ENCODE data around the gene SPTB. TPM values are rescaled to one million over a fixed set of nuclear protein-coding genes. Genes with fewer than 3 reads are reported as not detected.

SPTB gene
- total RNA-seq, 1 experiment from 2014 or later = 0.84 TPM

DNA sequence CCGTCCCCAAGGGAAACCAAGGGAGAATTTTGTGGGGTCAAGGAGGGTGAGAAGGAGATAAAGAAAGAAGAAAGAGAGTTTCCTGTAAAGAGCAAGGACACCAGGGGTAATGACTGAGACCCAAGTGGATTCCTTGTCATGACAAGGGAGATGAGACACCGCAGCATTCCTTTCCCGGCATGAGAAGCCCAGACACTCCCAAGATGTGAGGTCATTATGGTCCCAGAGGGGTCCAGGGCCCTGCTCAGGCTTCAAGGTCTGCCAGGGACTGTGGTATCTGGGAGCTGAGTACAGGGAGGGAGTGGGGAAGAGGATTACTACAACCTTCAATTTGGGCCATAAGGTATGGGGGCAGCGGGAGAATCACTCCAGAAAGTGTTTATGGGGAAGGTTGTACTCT is 58.1 kb downstream of the SPTB start:
- DNase-seq (ENCODE audit: low read depth) = no peak

DNA sequence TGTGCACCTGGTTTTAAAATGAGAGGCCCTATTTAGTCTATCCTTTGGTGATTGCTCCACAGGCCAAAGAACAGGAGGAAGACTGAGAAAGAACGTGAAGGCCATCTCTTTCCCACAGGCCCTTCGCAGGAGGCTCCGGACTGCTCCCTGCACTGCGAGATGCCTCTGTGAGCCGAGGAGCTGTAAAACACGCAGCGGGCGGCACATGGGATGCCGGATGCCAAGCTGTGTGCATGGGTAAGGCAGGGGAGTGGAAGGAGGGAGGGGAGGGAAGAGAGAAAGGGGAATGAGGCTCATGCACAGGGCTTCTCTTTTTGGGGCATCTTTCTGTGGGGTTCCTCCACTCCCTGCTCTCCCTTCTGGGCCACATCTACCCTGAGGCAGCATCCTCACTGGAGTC is 61.6 kb downstream of the SPTB start:
- DNase-seq (ENCODE audit: low read depth) = no peak

DNA sequence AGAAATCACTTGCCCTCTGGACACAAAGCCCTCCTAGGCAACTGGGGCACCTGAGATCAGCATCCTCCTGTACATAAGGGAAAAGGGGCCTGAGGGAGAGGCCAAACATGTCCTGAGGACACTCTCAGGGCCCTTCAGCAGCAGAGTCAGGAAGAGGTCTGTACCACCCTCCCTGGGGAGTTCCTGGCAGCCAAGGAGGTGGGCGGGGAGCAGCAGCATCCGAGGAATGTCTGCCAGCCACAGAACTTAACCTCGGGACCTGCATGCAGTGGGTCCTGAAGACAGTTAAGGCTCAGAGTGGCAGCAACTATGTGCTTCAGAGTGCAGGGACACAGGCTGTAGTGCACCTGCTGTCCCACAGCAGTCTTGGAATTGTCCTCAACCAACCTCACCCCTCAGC is 62.1 kb downstream of the SPTB start:
- DNase-seq (ENCODE audit: low read depth) = no peak

DNA sequence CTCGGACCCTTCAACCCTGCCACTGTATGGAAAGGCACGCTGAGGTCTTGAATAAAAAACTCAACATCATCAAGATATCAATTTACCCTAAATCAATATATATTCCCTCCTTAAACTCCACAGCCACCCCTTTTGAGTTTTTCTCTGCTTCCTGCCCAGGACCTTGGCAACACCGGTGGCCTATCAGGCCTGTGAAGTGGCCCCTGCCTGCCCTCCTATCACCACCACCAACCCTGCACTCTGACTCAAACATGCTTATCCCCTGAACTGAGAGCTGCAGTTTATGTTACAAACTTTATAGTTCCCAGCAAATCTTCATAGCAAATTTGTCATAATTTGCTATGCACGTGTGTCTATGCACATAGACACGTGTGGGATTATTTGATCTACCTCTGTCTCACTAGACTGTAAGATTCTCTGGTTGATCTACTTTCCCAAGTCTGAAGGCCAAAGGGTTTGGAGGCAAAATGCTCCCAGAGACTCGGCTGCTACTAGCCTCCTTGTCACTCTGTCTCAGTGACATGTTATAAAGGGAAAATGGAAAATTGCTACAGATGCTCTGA is 63.4 kb downstream of the SPTB start:
- DNase-seq (ENCODE audit: low read depth) = no peak

DNA sequence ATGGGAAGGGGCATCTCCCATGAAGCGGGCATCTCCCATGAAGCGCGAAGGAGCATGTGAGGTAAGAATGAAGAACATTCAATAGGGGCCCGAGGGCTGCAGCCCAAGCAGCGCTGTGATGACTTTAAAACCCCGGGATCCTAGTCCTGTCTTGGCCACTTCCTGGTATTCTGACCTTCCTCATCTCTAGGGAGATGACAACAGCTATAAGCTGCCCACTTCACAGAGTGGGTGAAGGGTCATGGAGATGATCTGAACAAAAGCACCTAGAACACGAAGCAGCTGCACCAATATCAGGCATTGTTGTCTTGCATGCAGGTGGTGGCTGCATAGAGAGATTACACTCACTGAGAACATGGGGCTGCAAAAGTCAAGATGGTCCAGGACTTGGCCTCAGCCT is 64.5 kb downstream of the SPTB start:
- DNase-seq (ENCODE audit: low read depth) = no peak

DNA sequence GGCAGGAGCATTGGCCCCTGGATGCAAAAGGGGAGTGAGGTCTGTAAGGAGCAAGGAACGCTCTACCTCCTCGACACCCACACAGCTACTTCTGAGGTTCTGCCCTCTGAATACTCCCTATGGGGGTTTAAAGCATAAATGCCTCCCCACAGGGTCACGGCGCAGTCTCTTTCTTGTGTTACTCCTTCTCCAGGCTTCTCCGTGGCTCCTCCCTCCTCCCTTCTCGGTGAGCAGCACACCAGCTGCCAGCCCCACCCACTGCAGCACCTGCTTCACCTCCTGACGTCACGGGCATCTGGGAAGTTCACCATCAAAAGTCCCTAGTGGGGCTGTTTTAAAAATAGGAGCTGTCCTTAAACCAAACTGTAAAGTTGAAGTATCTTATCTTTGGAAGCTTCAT is 67.3 kb downstream of the SPTB start:
- no peak for DNase-seq (ENCODE audit: low read depth)

DNA sequence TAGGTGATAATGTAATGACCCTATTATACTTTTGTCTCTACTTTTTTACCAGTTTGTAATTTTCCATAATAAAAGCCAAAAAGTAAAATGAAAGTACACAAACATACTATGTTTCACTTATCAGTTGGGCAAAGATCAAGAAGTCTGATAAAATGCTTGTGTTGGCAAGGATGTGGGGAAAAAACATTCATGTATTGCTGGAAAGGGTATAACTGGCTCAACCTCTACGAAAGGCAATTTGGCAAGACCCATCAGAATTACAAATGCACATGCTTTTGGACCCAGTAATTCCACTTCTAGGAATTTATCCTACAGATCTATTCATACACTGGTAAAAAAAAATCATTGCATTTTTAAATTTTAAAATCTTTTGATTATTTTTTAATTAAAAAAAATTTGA is 68.0 kb downstream of the SPTB start:
- DNase-seq (ENCODE audit: low read depth) = peak; percentile 50

DNA sequence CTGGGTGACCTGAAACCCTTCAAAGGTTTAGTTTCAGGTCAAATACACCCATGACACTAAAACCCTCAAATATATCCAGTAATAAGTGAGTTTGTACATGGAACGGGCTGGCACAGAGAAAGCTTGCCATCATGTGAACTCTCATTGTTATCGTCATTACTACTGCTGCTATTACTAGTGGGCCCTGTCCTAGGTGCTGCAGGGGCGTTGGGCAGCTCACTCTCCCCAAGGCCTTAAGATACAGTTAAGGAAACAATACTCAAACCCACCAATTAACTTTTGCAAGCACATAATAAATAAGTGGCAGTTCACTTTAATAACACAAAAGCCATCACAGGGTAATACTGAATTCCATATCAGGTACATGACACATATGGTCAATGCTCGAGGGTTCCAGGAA is 71.3 kb downstream of the SPTB start:
- DNase-seq (ENCODE audit: low read depth) = no peak

DNA sequence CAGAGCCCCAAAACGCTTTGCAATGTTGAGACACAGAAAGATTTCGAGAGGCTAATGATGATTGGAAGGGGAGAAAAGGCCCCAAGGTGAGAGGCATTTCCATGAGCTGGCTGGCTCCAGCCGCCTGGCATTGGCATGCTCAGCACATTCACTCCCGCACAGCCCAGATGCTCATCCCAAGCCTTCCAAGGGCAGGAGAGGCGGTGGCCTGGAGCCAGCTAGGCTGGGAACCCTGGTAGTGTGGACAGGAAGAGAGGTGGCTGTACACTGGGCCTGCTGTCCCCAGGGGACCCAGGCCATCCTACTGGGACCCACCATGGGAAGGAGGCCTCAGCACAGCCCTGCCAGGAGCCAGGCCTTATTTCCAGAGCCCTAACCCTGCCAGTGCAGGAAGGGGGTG is 72.2 kb downstream of the SPTB start:
- DNase-seq (ENCODE audit: low read depth) = peak; percentile 44

DNA sequence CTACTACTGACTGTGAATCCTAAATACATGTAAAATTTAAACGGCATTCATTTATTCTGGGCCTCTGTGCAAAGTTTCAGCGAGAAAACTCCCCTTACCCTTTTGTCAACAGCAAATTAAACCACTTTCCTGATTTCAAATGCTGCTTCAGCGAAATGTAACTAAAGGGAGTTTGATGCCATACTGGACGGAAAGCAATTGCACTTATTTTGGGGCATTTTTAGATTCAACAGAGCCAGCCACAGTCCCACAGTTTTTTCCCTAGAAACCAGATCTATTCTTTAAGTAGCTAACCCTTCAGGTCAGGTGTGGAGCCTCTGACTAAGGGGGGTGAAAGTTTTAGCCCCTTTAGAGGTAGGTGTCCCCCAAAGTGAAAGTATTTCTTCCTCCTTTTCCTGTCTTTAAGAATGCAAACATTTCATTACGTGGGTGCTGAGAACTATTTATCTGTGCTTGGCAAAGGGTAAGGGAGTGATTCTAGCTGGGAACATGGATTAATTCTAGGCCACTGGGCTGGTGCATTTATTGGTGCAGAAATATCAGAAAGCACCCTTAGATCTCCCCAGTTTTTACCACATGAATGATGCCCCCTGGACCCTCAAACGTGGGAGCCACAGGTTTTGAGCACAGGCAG is 72.7 kb downstream of the SPTB start:
- no peak for DNase-seq (ENCODE audit: low read depth)

DNA sequence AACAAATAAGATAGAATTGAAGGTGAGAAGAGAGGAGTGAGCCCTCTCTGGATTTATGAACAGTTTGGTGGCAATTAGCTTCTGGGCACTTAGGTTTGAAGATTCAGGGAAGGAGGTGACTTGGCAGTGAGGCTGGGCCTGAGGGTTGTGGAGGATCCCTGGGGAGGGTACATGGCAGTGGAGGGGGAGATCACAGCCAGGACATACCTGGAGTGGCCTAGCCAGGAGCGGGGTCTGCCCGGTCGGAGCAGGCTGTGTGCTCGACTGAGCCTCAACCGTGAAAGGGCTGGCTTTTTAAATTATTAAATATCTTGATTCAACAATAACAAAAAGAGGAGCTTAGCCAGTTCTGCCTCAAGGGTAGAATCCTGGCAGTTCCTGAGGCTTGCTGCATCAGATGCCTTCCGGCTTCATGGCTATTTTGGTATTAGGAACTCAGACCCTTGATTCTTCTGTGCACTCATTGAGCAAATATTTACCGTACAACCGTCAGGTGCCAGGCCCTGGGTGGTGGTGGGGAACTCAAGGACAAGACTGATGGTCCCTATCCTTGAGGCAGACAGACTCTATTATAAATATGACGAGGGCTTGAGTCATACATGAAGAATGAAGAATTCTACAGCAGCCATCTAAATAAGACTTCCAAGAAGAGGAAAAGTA is 73.4 kb downstream of the SPTB start:
- peak; percentile 89 for DNase-seq (ENCODE audit: low read depth)

DNA sequence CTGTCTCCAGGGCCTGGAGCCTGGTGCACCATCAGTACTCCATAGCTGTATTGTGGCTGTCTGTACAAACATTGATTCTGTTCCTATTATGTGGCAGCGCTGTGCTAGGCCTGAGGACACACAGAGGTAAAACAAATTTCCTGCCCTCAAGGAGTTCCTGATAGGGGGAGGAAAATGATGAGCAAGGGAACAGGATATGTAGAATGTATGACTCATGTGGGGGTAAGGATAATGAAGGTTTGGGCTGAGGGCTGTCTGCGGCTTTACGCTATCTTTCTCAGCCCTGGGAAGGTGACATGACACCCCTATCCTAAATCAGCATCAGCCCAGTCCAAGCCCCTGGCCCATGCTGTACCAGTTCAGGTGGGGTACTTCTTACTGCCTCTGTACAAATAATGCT is 74.1 kb downstream of the SPTB start:
- DNase-seq (ENCODE audit: low read depth) = peak; percentile 81

DNA sequence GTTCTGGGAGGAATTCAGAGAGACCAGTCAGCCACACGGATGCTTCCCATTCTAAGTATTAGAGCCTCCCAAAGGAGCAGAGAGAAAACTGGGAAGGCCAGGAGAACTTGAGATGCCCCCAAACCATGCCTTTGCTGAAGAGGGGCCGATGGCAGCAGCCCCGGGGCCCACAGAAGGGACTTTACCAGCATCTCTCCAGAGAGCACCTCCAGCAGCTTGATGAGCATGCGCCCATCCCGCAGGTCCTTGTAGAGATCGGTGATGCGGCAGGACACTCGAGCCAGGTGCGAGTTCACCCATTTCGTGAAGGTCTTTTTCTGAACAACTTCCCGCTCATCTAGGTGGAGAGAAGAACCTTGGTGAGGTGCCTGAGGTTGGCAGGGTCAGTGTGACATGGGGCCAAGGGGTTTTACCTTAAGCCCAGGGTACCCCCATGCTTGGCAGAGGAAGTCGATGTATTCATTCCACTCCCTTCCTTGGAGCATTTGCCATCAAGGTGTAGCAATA is 74.9 kb downstream of the SPTB start:
- no peak for DNase-seq (ENCODE audit: low read depth)

DNA sequence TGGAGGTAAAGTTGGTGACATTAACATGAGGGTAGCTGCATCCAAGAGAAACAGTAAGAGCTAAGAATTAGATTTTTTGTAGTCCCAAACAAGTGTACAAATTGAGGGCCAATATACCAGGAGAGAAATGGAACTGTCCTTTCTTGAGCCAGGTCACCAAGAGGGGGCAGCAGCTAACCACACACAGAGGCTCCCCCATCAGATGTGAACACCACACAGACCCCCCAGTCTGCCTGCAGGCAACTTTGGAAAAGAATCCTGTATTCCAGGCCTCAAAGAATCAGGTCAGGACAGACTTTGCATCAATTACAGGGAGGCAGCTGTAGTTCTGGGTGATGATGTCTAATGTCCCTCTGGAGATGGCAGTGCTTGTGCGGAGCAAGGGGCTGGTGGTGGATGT is 77.9 kb downstream of the SPTB start:
- DNase-seq (ENCODE audit: low read depth) = peak; percentile 20

DNA sequence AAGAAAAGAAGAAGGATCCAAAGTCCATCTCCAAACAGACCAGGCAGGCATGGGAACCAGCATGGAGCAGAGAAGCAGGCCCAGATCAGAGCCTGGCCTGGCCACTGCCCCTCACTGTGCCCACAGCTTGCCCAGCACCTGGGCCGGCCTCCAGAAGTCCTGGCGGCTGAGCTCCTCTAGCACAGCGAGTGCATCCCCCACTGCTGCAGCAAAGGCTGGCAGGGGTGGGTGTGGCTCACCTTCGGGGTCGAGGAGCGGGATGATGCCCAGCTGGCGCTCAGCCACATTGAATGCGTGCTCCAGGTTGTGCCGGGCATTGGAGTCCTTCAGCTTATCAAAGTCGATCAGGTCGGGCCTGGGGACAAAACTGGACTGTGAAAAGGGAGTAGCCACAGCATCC is 78.7 kb downstream of the SPTB start:
- no peak for DNase-seq (ENCODE audit: low read depth)

DNA sequence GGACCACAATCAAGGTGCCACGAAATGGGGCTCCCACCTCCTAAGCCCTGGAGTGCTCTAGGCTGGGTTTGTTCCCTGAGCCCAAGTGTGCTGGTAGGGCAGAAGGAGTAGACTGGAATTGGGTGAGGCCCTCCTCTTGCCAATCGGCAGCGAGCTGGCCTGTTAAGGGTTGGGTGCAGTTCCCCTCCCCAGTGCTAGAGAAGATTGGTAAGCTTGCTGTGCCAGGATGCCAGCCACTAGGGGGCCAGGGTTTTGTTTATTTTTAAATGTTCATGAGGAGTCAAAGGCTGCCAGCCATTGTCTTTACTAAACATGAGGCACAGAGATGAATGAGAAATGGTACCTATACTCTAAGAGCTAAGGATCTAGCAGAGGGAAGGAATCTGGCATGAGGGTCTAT is 79.7 kb downstream of the SPTB start:
- DNase-seq (ENCODE audit: low read depth) = peak; percentile 40

DNA sequence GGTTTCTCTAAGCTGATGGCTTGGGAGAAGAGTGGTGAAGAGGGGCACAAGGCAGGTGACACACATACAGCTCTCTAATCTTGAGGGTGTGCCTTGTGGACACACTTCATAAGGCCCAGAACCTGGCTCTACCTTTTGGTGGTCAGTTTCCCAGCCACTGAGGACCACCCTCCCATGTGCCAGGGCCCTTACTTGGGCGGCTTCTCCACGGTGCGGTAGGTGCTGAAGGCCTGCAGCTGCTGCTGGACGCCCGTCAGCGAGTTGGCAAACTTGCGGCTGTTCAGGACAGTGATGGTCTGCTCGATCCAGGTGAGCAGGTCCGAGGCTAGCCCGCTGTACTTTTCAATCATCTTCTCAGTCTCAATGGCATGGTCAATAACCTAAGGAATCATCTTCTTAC is 80.2 kb downstream of the SPTB start:
- DNase-seq (ENCODE audit: low read depth) = no peak

DNA sequence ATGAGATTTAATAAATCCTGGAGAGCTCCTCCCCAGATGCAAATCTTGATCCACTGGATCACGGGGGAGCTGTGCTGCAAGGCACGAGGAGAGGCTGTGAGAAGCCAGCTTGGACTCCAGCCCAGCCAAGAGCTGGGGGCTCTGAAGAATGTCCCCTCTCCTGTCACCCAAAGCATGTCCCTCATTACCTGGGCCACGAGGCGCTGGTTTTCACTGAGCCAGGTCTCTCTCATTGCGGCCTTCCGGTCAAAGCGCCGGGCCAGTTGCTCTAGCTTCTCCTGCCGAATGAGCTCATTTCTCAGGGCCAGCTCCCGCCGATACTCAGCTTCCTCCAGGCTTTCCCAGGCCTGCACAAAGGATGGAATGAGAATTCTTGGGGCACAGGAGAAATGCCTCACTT is 83.3 kb downstream of the SPTB start:
- no peak for DNase-seq (ENCODE audit: low read depth)

DNA sequence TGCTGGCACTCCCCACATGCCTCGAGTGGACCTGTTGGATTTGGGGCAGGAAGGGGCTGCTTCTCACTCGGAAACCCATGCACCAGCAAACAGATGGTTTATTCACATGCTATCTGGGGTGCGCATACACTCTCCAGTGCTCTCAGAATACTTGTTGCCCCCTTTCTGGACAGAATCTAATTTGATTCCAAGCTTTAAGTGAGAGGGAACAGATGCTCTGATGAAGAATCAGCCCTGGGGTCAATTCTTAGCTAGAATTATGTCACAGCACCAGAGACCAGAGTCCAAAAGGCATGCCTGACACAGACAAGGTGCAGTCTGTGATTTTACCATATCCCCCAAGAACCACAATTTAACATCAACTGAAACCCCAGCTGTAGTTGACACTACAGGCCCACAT is 83.8 kb downstream of the SPTB start:
- no peak for DNase-seq (ENCODE audit: low read depth)

DNA sequence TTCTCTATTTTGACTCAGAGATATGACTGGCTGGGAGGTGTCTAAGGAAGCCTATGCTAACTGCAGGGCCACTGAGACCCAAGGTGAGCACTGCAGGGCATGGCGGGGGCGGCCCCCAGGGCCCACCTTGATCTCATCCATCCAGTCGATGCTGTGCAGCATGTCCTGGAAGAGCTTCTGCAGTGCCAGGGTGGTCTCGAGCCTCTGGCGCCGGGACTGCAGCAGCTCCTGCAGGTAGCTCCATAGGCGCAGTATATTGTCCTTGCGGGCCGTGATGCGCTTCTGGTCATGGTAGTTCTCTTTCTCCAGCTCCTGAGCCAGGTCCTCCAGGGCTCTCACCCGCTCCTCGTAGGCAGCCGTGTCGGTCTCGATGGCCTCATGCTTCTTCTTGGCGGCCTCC is 84.5 kb downstream of the SPTB start:
- DNase-seq (ENCODE audit: low read depth) = no peak

DNA sequence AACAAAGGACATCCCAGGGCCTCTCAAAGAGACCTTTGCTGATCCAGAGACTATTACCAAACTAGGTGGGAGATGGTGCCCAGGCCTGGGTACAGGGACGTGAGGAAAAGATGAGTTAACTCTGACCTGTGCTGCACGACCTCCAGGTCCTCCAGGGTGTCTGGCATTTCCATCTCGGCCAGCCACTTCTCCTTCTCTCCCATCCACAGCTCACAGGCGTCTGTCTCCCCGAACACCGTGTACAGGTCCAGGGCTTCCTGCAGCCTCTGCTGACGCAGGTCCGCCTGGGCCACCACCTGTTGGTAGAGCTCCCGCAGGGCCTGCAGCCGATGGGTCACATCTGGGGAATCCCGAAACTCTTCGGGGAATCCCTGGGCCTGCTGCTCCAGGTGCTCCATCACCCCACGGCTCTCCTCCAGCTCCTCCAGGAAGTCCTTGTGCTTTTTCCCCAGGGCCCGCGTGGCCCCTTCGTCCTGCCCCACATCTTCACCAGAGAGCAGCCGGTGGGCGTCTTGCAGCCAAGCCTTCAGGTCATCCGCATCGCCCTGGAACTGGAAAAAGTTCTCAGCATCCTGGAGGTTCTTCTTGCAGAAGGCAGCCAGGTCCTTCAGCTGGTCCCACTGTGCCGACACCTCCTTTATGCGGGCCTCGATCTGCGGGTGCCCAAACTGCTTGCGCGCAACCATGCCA is 86.7 kb downstream of the SPTB start:
- DNase-seq (ENCODE audit: low read depth) = no peak

DNA sequence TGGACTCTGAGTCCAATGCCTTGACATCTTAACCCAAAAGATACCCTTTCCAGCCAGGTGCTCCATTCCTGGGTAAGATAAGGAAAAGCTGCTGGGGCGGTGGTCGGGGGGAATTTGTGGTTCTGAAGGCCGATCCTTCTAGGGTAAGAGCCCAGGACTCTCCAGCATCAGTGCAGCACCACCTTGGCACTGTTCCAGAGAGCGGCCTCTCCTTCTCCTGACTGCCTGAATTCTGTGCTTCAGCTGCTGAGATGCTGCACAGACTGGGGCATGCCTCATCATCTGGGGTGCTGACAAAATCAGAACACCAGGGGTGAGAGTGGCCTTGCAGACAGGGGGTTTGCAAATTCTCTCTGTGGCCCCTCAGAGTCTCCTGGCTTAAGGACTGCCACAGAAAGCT is 87.5 kb downstream of the SPTB start:
- no peak for DNase-seq (ENCODE audit: low read depth)

DNA sequence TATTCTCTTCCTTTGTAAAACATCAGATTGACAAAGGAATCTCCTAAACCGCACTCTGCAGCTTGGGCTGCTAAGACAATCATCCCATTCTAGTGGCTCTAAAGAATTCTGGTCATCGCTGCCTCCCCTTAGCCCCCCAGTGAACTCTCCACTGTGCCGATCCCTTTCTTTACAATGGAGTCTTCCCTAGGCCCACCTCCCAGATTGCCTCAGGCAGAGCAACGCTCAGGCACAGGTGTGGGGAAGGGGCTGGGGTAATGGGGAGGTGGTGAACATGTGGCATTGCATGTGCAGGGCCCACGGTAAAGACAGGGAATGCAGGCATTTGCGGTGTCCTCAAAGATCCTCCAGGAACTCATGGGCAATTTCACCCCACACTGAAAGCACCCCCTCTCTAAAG is 89.2 kb downstream of the SPTB start:
- DNase-seq (ENCODE audit: low read depth) = no peak
